ENCODE data around the gene PTCSC3.

Gene PTCSC3

DNA sequence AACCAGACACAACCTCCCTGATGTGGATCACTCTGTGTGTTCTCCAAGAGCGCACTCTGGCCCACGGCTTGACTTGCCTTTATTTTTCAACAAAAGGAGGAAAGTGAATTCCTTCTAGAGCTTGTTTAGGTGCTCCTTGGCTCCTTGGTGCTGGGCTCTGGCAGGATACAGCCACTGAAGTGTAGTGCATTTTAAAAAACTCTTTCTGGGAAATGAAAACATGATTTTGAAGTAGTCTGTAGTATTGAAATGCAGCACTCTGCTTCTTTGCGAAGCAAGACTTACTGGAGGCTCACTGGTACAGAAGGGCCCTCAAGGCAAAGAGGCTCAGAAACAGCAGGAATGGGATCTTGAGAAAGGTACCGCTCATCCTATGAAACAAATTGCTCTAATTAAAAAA, 81.6 kb downstream of the PTCSC3 start:
- H3K27ac ChIP-seq (ENCODE audit: low read depth in 2 of 2, low read length in 2 of 2) = no peak overlapping the region
- H3K9me3 ChIP-seq (ENCODE audit: control insufficient read depth in 2 of 2, low read length in 2 of 2) = no peaks in the 10 kb centered on the region
- no peak overlapping the region for H3K4me3 ChIP-seq (ENCODE audit: low read length in 2 of 2)
- no peaks in the 10 kb centered on the region for H3K4me1 ChIP-seq (ENCODE audit: control insufficient read depth in 2 of 2, insufficient read depth in 2 of 2, low read length in 2 of 2)
- H3K9ac ChIP-seq (ENCODE audit: low read depth in 1 of 2, low read length in 2 of 2) = no peak overlapping the region
- no peaks in the 10 kb centered on the region for H3K27me3 ChIP-seq (ENCODE audit: control insufficient read depth in 2 of 2, insufficient read depth in 2 of 2, low read length in 2 of 2)
- no peaks in the 10 kb centered on the region for H3K36me3 ChIP-seq (ENCODE audit: control insufficient read depth in 2 of 2, insufficient read depth in 2 of 2, low read length in 2 of 2)

- Histone ChIP-seq H3K4me3 (ENCODE audit: low read length in 2 of 2) (no peak overlapping the region), H3K4me1 (ENCODE audit: control insufficient read depth in 2 of 2, insufficient read depth in 2 of 2, low read length in 2 of 2) (no peaks in the 10 kb centered on the region), H3K9me3 (ENCODE audit: control insufficient read depth in 2 of 2, low read length in 2 of 2) (peaks cover 0 to 2% of the 10 kb centered on the region in 2 donors), H3K36me3 (ENCODE audit: control insufficient read depth in 2 of 2, insufficient read depth in 2 of 2, low read length in 2 of 2) (no peaks in the 10 kb centered on the region), H3K27me3 (ENCODE audit: control insufficient read depth in 2 of 2, insufficient read depth in 2 of 2, low read length in 2 of 2) (no peaks in the 10 kb centered on the region), H3K9ac (ENCODE audit: low read depth in 1 of 2, low read length in 2 of 2) (no peak overlapping the region), H3K27ac (ENCODE audit: low read depth in 2 of 2, low read length in 2 of 2) (no peak overlapping the region)
Measured at GRCh38 chr14:36091096-36091495, 85.4 kb downstream of the PTCSC3 start.

DNA sequence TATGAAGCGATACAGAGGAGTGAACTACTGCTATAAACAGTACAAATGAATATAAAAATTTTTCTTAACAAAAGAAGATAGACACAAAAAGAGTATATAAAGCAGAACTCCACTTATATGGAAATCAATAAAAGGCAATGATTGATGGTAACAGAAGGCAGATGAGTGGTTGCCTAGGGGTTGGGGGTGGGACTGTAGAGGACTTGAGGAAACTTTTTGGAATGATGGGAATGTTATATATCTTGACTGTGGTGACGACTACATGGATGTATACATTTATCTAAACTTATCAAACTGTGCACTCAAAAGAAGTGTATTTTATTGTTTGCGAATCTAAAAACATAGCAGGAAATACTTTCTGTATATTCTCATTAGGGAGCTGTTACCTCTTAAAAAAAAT, 89.1 kb downstream of the PTCSC3 start:
- no peaks in the 10 kb centered on the region for H3K4me1 ChIP-seq (ENCODE audit: control insufficient read depth in 2 of 2, insufficient read depth in 2 of 2, low read length in 2 of 2)
- H3K36me3 ChIP-seq (ENCODE audit: control insufficient read depth in 2 of 2, insufficient read depth in 2 of 2, low read length in 2 of 2) = no peaks in the 10 kb centered on the region
- H3K27me3 ChIP-seq (ENCODE audit: control insufficient read depth in 2 of 2, insufficient read depth in 2 of 2, low read length in 2 of 2) = no peaks in the 10 kb centered on the region
- H3K4me3 ChIP-seq (ENCODE audit: low read length in 2 of 2) = no peak overlapping the region
- no peak overlapping the region for H3K9ac ChIP-seq (ENCODE audit: low read depth in 1 of 2, low read length in 2 of 2)
- peaks cover 0 to 2% of the 10 kb centered on the region in 2 donors for H3K9me3 ChIP-seq (ENCODE audit: control insufficient read depth in 2 of 2, low read length in 2 of 2)
- H3K27ac ChIP-seq (ENCODE audit: low read depth in 2 of 2, low read length in 2 of 2) = no peak overlapping the region

DNA sequence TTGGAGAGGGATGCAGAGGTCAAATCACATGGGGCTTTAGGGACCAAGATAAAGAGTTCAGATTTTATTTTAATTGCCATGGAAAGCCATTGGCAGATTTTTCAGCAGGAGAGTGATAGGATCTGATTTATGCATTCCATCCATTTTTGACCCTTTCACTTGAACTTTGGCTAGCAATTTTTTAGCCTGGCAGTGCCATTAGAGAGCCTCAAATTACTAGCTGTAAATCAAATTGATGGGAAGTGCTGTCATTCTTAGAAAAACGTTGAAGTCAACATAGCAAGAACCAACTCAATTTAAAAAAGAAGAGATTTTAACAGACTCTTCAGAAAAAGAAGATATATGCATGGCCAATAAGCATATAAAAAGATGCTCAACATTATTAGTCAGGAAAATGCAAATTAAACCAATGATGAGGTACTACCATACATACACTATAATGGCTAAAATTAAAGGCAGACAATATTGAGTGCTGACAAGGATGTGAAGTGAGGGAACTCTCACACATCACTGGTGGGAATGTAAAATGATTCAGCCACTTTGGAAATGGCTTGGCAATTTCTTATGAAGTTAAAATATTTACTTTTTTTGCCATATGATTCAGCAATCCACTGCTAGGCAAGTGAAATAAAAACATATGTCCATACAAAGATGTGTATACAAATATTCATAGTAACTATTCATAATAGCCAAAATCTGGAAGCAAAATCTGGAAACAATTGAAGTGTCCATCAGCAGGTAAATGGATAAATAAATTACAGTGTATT, 89.7 kb downstream of the PTCSC3 start:
- Histone ChIP-seq H3K9me3 (ENCODE audit: control insufficient read depth in 2 of 2, low read length in 2 of 2) (peaks cover 0 to 2% of the 10 kb centered on the region in 2 donors), H3K4me1 (ENCODE audit: control insufficient read depth in 2 of 2, insufficient read depth in 2 of 2, low read length in 2 of 2) (no peaks in the 10 kb centered on the region), H3K27ac (ENCODE audit: low read depth in 2 of 2, low read length in 2 of 2) (no peak overlapping the region), H3K9ac (ENCODE audit: low read depth in 1 of 2, low read length in 2 of 2) (no peak overlapping the region), H3K36me3 (ENCODE audit: control insufficient read depth in 2 of 2, insufficient read depth in 2 of 2, low read length in 2 of 2) (no peaks in the 10 kb centered on the region), H3K27me3 (ENCODE audit: control insufficient read depth in 2 of 2, insufficient read depth in 2 of 2, low read length in 2 of 2) (no peaks in the 10 kb centered on the region), H3K4me3 (ENCODE audit: low read length in 2 of 2) (no peak overlapping the region)

- Histone ChIP-seq H3K4me3 (ENCODE audit: low read length in 2 of 2) (no peak overlapping the region), H3K9me3 (ENCODE audit: control insufficient read depth in 2 of 2, low read length in 2 of 2) (peaks cover 0 to 2% of the 10 kb centered on the region in 2 donors), H3K27ac (ENCODE audit: low read depth in 2 of 2, low read length in 2 of 2) (no peak overlapping the region)
Measured at GRCh38 chr14:36085861-36086260, 90.7 kb downstream of the PTCSC3 start.

More at GRCh38 chr14:36085861-36086260, 90.7 kb downstream of the PTCSC3 start:
- H3K9ac ChIP-seq (ENCODE audit: low read depth in 1 of 2, low read length in 2 of 2) = no peak overlapping the region
- H3K36me3 ChIP-seq (ENCODE audit: control insufficient read depth in 2 of 2, insufficient read depth in 2 of 2, low read length in 2 of 2) = no peaks in the 10 kb centered on the region
- no peaks in the 10 kb centered on the region for H3K4me1 ChIP-seq (ENCODE audit: control insufficient read depth in 2 of 2, insufficient read depth in 2 of 2, low read length in 2 of 2)
- no peaks in the 10 kb centered on the region for H3K27me3 ChIP-seq (ENCODE audit: control insufficient read depth in 2 of 2, insufficient read depth in 2 of 2, low read length in 2 of 2)

Data from mucosa of rectum (tissue), 2 donors.